Astrocyte (in vitro differentiated cells and primary cell): ENCODE results near the gene OR52I2.

Experiments
- CTCF ChIP-seq: IDR thresholded peaks from 2 replicates; pipeline ENCODE4 v1.5.1; 2011; ENCODE audit warnings: low read depth, mild to moderate bottlenecking, inconsistent platforms, low read length, moderate library complexity; ENCODE audit not compliant: insufficient read depth
- EZH2 ChIP-seq: IDR thresholded peaks from 2 replicates; pipeline ENCODE4 v1.6.1; 2012; ENCODE audit warnings: mild to moderate bottlenecking, low read length, inconsistent platforms; ENCODE audit not compliant: insufficient read depth

- TF ChIP-seq EZH2 (no peak), CTCF (no peak)
Observed at GRCh38 chr11:4560467-4560866, 21.1 kb upstream of the OR52I2 start.
